SK-N-SH (cell line): ENCODE results near the gene RPGRIP1L. TPM values are rescaled to one million over a fixed set of nuclear protein-coding genes. Genes with fewer than 3 reads are reported as not detected.

ENCODE experiments used
- CTCF ChIA-PET: fragments of 300-600, 350-600 bp; formaldehyde crosslinking; extraction: SDS; loops from one replicate; lab custom pipeline; 2021; lab: Yijun Ruan, JAX
- POLR2A ChIA-PET: fragments of 350-600 bp; sonication (Branson Sonifier 250); formaldehyde crosslinking; extraction: SDS; loops from one replicate; lab custom pipeline; 2020; ENCODE audit warnings: antibody characterized with exemption, inconsistent platforms; lab: Yijun Ruan, JAX
- DNase-seq: peaks from one replicate; pipeline ENCODE4 v3.0.0; 2012
- H2AFZ ChIP-seq: fragments of 200-600 bp; sonication (generic); 2 replicates; pipeline ENCODE4 v1.8.1; 2016; ENCODE audit warnings: antibody characterized with exemption, mild to moderate bottlenecking, low read depth
- H3F3A ChIP-seq: fragments of 200-600 bp; sonication (generic); replicated peaks from 2 replicates; pipeline ENCODE3; 2016; ENCODE audit warnings: antibody characterized with exemption, mild to moderate bottlenecking; ENCODE audit not compliant: insufficient read depth
- H3K27ac ChIP-seq, 2 experiments: fragments of 200-500 bp in 1 of 2; fragments of 200-600 bp in 1 of 2; sonication (Bioruptor generic) in 1 of 2; sonication (generic), shearing (Covaris generic) in 1 of 2; 2 replicates each; pipeline versions ENCODE4 v1.5.1 to v1.6.1; 2014 to 2016; ENCODE audit warnings: low read depth in 2 of 2, inconsistent platforms in 1 of 2, low read length in 1 of 2, mild to moderate bottlenecking in 1 of 2, mixed read lengths in 1 of 2
- H3K27me3 ChIP-seq: fragments of 200-600 bp; sonication (generic), shearing (Covaris generic); 2 replicates; pipeline ENCODE4 v1.6.1; 2016; ENCODE audit warnings: mixed run types; ENCODE audit not compliant: insufficient read depth
- H3K36me3 ChIP-seq, 2 experiments: fragments of 200-500 bp in 1 of 2; fragments of 200-600 bp in 1 of 2; sonication (Bioruptor generic) in 1 of 2; sonication (generic) in 1 of 2; replicated peaks in 1 of 2; 2 replicates each; pipeline versions ENCODE3 to v1.5.1; 2014 to 2016; ENCODE audit warnings: low read length in 1 of 2, mild to moderate bottlenecking in 1 of 2; ENCODE audit not compliant: insufficient read depth in 2 of 2, control insufficient read depth in 1 of 2
- H3K4me1 ChIP-seq, 2 experiments: fragments of 200-500 bp in 1 of 2; fragments of 200-600 bp in 1 of 2; sonication (Bioruptor generic) in 1 of 2; sonication (generic), shearing (Covaris generic) in 1 of 2; 2 replicates each; pipeline versions ENCODE4 v1.5.1 to v1.6.1; 2014 to 2016; ENCODE audit warnings: low read depth in 1 of 2, low read length in 1 of 2, mixed run types in 1 of 2; ENCODE audit not compliant: insufficient read depth in 2 of 2, control insufficient read depth in 1 of 2
- H3K4me2 ChIP-seq: fragments of 200-600 bp; sonication (generic), shearing (Covaris generic); 2 replicates; pipeline ENCODE4 v1.6.1; 2017; ENCODE audit warnings: mixed run types
- H3K4me3 ChIP-seq, 2 experiments: fragments of 200-500 bp in 1 of 2; fragments of 200-600 bp in 1 of 2; sonication (Bioruptor generic) in 1 of 2; sonication (generic), shearing (Covaris generic) in 1 of 2; 2 replicates each; pipeline versions ENCODE4 v1.5.1 to v1.8.1; 2014 to 2016; ENCODE audit warnings: low read depth in 2 of 2, inconsistent platforms in 1 of 2, low read length in 1 of 2, mild to moderate bottlenecking in 1 of 2, mixed read lengths in 1 of 2, moderate library complexity in 1 of 2
- H3K79me2 ChIP-seq: fragments of 200-600 bp; sonication (generic); 2 replicates; pipeline ENCODE4 v1.8.1; 2017; ENCODE audit warnings: mild to moderate bottlenecking; ENCODE audit not compliant: insufficient read depth
- H3K9ac ChIP-seq: fragments of 200-600 bp; sonication (generic); 2 replicates; pipeline ENCODE4 v1.6.1; 2017; ENCODE audit warnings: mixed run types
- H3K9me2 ChIP-seq: fragments of 200-600 bp; sonication (generic); 2 replicates; pipeline ENCODE4 v1.6.1; 2017; ENCODE audit warnings: mixed run types
- H3K9me3 ChIP-seq: fragments of 200-600 bp; sonication (generic); 2 replicates; pipeline ENCODE4 v1.6.1; 2017; ENCODE audit warnings: mixed run types, mild to moderate bottlenecking, moderate library complexity
- H4K20me1 ChIP-seq: fragments of 200-600 bp; sonication (generic); 2 replicates; pipeline ENCODE4 v1.6.1; 2017; ENCODE audit warnings: mild to moderate bottlenecking, mixed run types; ENCODE audit not compliant: insufficient read depth
- FOSL2 ChIP-seq: IDR thresholded peaks from 2 replicates; pipeline ENCODE4 v1.4.0; 2012; ENCODE audit warnings: low read depth, mild to moderate bottlenecking, moderate library complexity, borderline replicate concordance
- FOXJ3 ChIP-seq: sonication (generic); formaldehyde crosslinking; IDR thresholded peaks from 2 replicates; pipeline ENCODE4 v1.5.1; 2020; ENCODE audit warnings: mild to moderate bottlenecking, missing genetic modification reagents
- GATA2 ChIP-seq: sonication (generic); formaldehyde crosslinking; IDR thresholded peaks from 2 replicates; pipeline ENCODE4 v1.5.0; 2020; ENCODE audit warnings: mild to moderate bottlenecking, missing genetic modification reagents
- MXI1 ChIP-seq: IDR thresholded peaks from 2 replicates; pipeline ENCODE4 v1.6.1; 2012; ENCODE audit warnings: mild to moderate bottlenecking, low read depth, low read length, improper control_type of control experiment
- RAD21 ChIP-seq: IDR thresholded peaks from 2 replicates; pipeline ENCODE4 v1.6.1; 2012; ENCODE audit warnings: mild to moderate bottlenecking, low read length
- TCF12 ChIP-seq: IDR thresholded peaks from 2 replicates; pipeline ENCODE4 v1.4.0; 2012
- USF1 ChIP-seq: IDR thresholded peaks from 2 replicates; pipeline ENCODE4 v1.4.0; 2012; ENCODE audit warnings: low read depth, borderline replicate concordance
- ZBTB33 ChIP-seq: IDR thresholded peaks from 2 replicates; pipeline ENCODE4 v1.4.0; 2012; ENCODE audit warnings: low read depth, borderline replicate concordance
- WGBS: methylation state at CpG from one replicate; pipeline ENCODE4 v1.1.6; 2017; ENCODE audit warnings: low lambda C conversion rate; 5-methylcytosine and 5-hydroxymethylcytosine counted together
- polyA plus RNA-seq, 3 experiments: library from polyadenylated mRNA; depleted of rRNA; stranded (reverse); fragments of >200 nt; gene quantifications; 2 replicates each; pipeline ENCODE4 v1.2.3, GENCODE V29; 2012

RPGRIP1L gene
- polyA plus RNA-seq, 1 of the 3 experiments (the other 2 are of a cell fraction): 5.7 TPM

- Histone ChIP-seq H3K27me3 (no peaks in the 10 kb centered on the region), H3K79me2 (no peaks in the 10 kb centered on the region), H3F3A (no peaks in the 10 kb centered on the region), H3K4me3 (no peak overlapping the region), H2AFZ (no peak overlapping the region), H3K36me3 (peaks cover 26 to 30% of the 10 kb centered on the region in 2 experiments), H3K4me2 (no peak overlapping the region), H3K27ac (no peak overlapping the region; a peak in 1 of 4 replicates), H3K9me2 (no peaks in the 10 kb centered on the region), H3K9ac (no peak overlapping the region), H3K4me1 (peaks cover 0 to 3% of the 10 kb centered on the region in 2 experiments; a peak in 2 of 4 replicates), H4K20me1 (no peaks in the 10 kb centered on the region), H3K9me3 (no peaks in the 10 kb centered on the region)
- CTCF ChIA-PET: interaction anchor here (0.6 to 1.2 kb wide), 2 partner anchors 14 to 129 kb away, joined by 3 to 4 read pairs; no protein-coding TSS in a partner anchor
- no peak for DNase-seq
- no peak for TF ChIP-seq FOXJ3 (CRISPR knock-in tag)
- no peak for TF ChIP-seq ZBTB33
- no peak for TF ChIP-seq GATA2 (CRISPR knock-in tag)
- TF ChIP-seq TCF12: no peak
- no peak for TF ChIP-seq USF1
- TF ChIP-seq FOSL2: no peak
- no peak for TF ChIP-seq MXI1
- POLR2A ChIA-PET: no interaction called here
Measured at GRCh38 chr16:53678756-53679343, 24.8 kb downstream of the RPGRIP1L start.

- H3F3A ChIP-seq: no peaks in the 10 kb centered on the region
- H3K4me1 ChIP-seq: peaks cover 0 to 3% of the 10 kb centered on the region in 2 experiments; a peak in 2 of 4 replicates
- DNase-seq: no peak
- peaks cover 23% of the 10 kb centered on the region in 2 experiments for H3K36me3 ChIP-seq
- no peak overlapping the region for H3K4me2 ChIP-seq
- H3K79me2 ChIP-seq: no peaks in the 10 kb centered on the region
- H4K20me1 ChIP-seq: no peaks in the 10 kb centered on the region
- H3K9me3 ChIP-seq: no peaks in the 10 kb centered on the region
- ChIA-PET POLR2A (no interaction called here), CTCF (interaction anchor here (0.6 to 1.2 kb wide), 2 partner anchors 13 to 128 kb away, joined by 3 to 4 read pairs; no protein-coding TSS in a partner anchor)
- WGBS: 100% methylated on average over 1 of the region's 1 CpG
- no peak overlapping the region for H3K9ac ChIP-seq
- no peak overlapping the region for H2AFZ ChIP-seq
- TF ChIP-seq ZBTB33: no peak
- TF ChIP-seq RAD21: no peak
- H3K9me2 ChIP-seq: no peaks in the 10 kb centered on the region
- no peaks in the 10 kb centered on the region for H3K27me3 ChIP-seq
- H3K27ac ChIP-seq: no peak overlapping the region; a peak in 1 of 4 replicates
- H3K4me3 ChIP-seq: no peak overlapping the region
Measured at GRCh38 chr16:53678155-53678554, 25.5 kb downstream of the RPGRIP1L start.
